Endothelial cell of umbilical vein (primary cell): ENCODE results near the gene DUS1L. TPM values are rescaled to one million over a fixed set of nuclear protein-coding genes. Genes with fewer than 3 reads are reported as not detected.

ENCODE experiments used
- BruUV-seq: library from RNA; stranded (reverse); fragments of 400-500 nt; replicated peaks from 2 replicates; lab custom pipeline; 2021; lab: Mats Ljungman, UMichigan
- CTCF ChIA-PET: fragments of 300-600, 350-600 bp; sonication (Branson Sonifier 250); formaldehyde crosslinking; loops from one replicate; lab custom pipeline; 2021; ENCODE audit warnings: antibody characterized with exemption, inconsistent platforms; lab: Charles Lee
- POLR2A ChIA-PET: fragments of 300-600, 350-600 bp; sonication (Branson Sonifier 250); formaldehyde crosslinking; loops from one replicate; lab custom pipeline; 2021; ENCODE audit warnings: antibody characterized with exemption, inconsistent platforms; lab: Charles Lee
- DNase-seq: peaks from one replicate; pipeline ENCODE4 v3.0.0-alpha.2; 2011; ENCODE audit warnings: low read depth, low spot score
- FAIRE-seq: peaks from 2 replicates; lab custom pipeline; 2011; peaks lifted over from hg19 to GRCh38; lab: Jason Lieb, UNC
- H2AFZ ChIP-seq: 2 replicates; pipeline ENCODE4 v1.6.0; 2012; ENCODE audit warnings: low read depth, low read length, control low read depth, inconsistent platforms
- H3K27ac ChIP-seq: 2 replicates; pipeline ENCODE4 v1.5.1; 2011; ENCODE audit warnings: low read depth, mild to moderate bottlenecking, control low read depth, low read length, moderate library complexity; ENCODE audit not compliant: insufficient read depth
- H3K27me3 ChIP-seq, 2 experiments: 2 replicates each; pipeline versions ENCODE4 v1.6.0 to v1.6.1; 2011; ENCODE audit warnings: low read length in 2 of 2, mixed read lengths in 1 of 2; ENCODE audit not compliant: control insufficient read depth in 2 of 2, insufficient read depth in 2 of 2
- H3K36me3 ChIP-seq, 2 experiments: 2 replicates in 1 of 2; 3 replicates in 1 of 2; pipeline ENCODE4 v1.5.1; 2011; ENCODE audit warnings: low read length in 2 of 2, mild to moderate bottlenecking in 1 of 2, moderate library complexity in 1 of 2; ENCODE audit not compliant: control insufficient read depth in 2 of 2, insufficient read depth in 2 of 2; ENCODE audit errors: extremely low read depth in 1 of 2
- H3K4me1 ChIP-seq: 3 replicates; pipeline ENCODE4 v1.5.1; 2011; ENCODE audit warnings: mild to moderate bottlenecking, low read length; ENCODE audit not compliant: control insufficient read depth, insufficient read depth; ENCODE audit errors: extremely low read depth
- H3K4me2 ChIP-seq: 2 replicates; pipeline ENCODE4 v1.6.1; 2011; ENCODE audit warnings: low read length, control low read depth, mixed read lengths; ENCODE audit not compliant: insufficient read depth
- H3K4me3 ChIP-seq, 3 experiments: fragments of 200-600 bp in 1 of 3; sonication (generic), shearing (Covaris generic) in 1 of 3; replicated peaks in 1 of 3; 2 replicates each; pipeline ENCODE4 v1.5.1; 2011 to 2016; ENCODE audit warnings: control low read depth in 3 of 3, low read length in 3 of 3, mild to moderate bottlenecking in 2 of 3, inconsistent platforms in 1 of 3, low read depth in 1 of 3, moderate library complexity in 1 of 3; ENCODE audit not compliant: insufficient read depth in 1 of 3
- H3K79me2 ChIP-seq: 2 replicates; pipeline ENCODE4 v1.6.0; 2012; ENCODE audit warnings: low read length, inconsistent platforms; ENCODE audit not compliant: control insufficient read depth, insufficient read depth
- H3K9ac ChIP-seq: replicated peaks from 2 replicates; pipeline ENCODE3; 2011; ENCODE audit warnings: low read length, control low read depth; ENCODE audit not compliant: insufficient read depth; ENCODE audit errors: extremely low read depth
- H3K9me1 ChIP-seq: replicated peaks from 3 replicates; pipeline ENCODE4 v1.6.0; 2011; ENCODE audit warnings: mild to moderate bottlenecking, low read length; ENCODE audit not compliant: control insufficient read depth, insufficient read depth; ENCODE audit errors: extremely low read depth
- H3K9me3 ChIP-seq: replicated peaks from 2 replicates; pipeline ENCODE4 v1.5.1; 2012; ENCODE audit warnings: low read length, inconsistent platforms; ENCODE audit not compliant: control insufficient read depth, insufficient read depth
- H4K20me1 ChIP-seq: replicated peaks from 2 replicates; pipeline ENCODE3; 2011; ENCODE audit warnings: mild to moderate bottlenecking, low read length; ENCODE audit not compliant: control insufficient read depth, insufficient read depth; ENCODE audit errors: extremely low read depth
- EZH2 ChIP-seq: IDR thresholded peaks from 2 replicates; pipeline ENCODE4 v1.6.1; 2012; ENCODE audit warnings: borderline replicate concordance, low read depth, mild to moderate bottlenecking, moderate library complexity, low read length, inconsistent platforms; ENCODE audit not compliant: severe bottlenecking
- GATA2 ChIP-seq: IDR thresholded peaks from 2 replicates; pipeline ENCODE4 v1.7.0; 2011; ENCODE audit warnings: low read depth, mild to moderate bottlenecking, moderate library complexity, mixed read lengths, low read length; ENCODE audit not compliant: insufficient read length, insufficient read depth
- JUN ChIP-seq: IDR thresholded peaks from 2 replicates; pipeline ENCODE4 v1.6.1; 2011; ENCODE audit warnings: borderline replicate concordance, low read depth; ENCODE audit not compliant: insufficient read length, insufficient read depth
- MYC ChIP-seq: IDR thresholded peaks from one replicate; pipeline ENCODE4 v1.6.1; 2011; ENCODE audit warnings: mild to moderate bottlenecking, low read depth, low read length
- POLR2A ChIP-seq: IDR thresholded peaks from 2 replicates; pipeline ENCODE4 v1.6.1; 2012; ENCODE audit warnings: low read depth, mild to moderate bottlenecking, control low read depth, low read length
- dilution Hi-C: fragments of 300-500 bp; cut with MboI; formaldehyde crosslinking; loops from one replicate; pipeline ENCODE4 v1.15.0; 2019; ENCODE audit warnings: low sequenced_read_pairs; ENCODE audit not compliant: extremely low pct_ligation_motif_present
- intact Hi-C: fragments of 100-400 bp; cut with micrococcal nuclease; formaldehyde crosslinking; loops from one replicate; pipeline ENCODE4 v1.10.0; 2022
- polyA plus RNA-seq, 4 experiments: library from polyadenylated mRNA; depleted of rRNA in 3 of 4; stranded (reverse) in 3 of 4; unstranded in 1 of 4; fragments of >200 nt; gene quantifications; 2 replicates each; pipeline versions ENCODE4 v1.2.1 to v1.2.3, GENCODE V29; 2011 to 2012; ENCODE audit warnings: missing spikeins in 1 of 4
- total RNA-seq: library from RNA; stranded (reverse); gene quantifications from 2 replicates; pipeline ENCODE4 v1.2.3, GENCODE V29; 2021
- TF ChIP-seq, protein P1 (sequence below): IDR thresholded peaks from 2 replicates; pipeline ENCODE4 v1.6.1; 2011; ENCODE audit not compliant: insufficient read depth, insufficient read length

DUS1L gene
- total and polyA plus RNA-seq, 2 donors (not counting 3 experiments of a cell fraction or from before 2014, with no cell fraction given) = 60.1 to 92.9 TPM

DNA sequence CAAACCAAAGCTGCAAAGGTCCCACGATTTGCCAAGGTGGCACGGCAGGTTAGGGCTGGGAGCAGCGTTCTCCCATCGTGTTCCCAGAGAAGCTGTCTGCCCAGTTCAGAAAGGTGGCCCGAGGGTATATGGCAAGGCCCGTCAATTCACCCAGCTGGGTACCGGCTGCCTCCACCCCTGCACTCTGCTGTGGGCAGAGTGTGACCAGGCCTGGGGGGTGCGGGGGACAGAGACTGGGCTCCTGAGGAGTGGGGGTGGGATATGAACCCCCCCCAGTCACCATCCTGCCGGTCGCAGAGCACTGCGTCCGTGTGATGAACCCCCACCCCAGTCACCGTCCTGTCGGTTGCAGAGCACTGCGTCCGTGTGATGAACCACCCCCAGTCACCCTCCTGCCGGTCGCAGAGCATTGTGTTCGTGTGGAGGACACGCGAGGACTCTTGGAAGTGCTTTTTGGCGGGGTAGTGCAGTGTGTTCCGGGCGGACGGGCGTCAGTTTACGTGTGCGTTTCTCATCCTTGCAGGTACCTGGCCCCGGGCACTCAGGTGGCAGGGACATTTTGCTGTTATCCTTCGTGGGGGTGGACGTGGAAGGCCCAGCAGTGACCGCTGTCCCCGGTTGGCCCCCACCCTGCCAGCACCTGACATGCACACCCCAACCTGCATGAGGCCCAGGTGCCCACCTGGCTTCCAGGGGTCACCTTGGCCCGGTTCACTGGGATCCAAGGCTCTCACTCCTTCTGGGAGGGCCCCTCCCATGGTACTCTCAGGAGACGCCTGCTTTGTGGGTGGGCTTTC lies 35.1 kb upstream of the DUS1L start:
- Histone ChIP-seq H3K27me3 (no peaks in the 10 kb centered on the region), H2AFZ (no peak overlapping the region), H3K36me3 (no peaks in the 10 kb centered on the region), H3K4me1 (peaks cover 20% of the 10 kb centered on the region), H3K27ac (no peak overlapping the region), H4K20me1 (no peaks in the 10 kb centered on the region), H3K9ac (no peak overlapping the region), H3K79me2 (peaks cover 24% of the 10 kb centered on the region), H3K9me1 (no peaks in the 10 kb centered on the region), H3K4me3 (no peak overlapping the region), H3K4me2 (no peak overlapping the region), H3K9me3 (no peaks in the 10 kb centered on the region)
- dilution Hi-C loops (no loop called here), intact Hi-C loops (no loop called here)
- POLR2A ChIA-PET = no interaction called here
- TF ChIP-seq, protein P1, sequence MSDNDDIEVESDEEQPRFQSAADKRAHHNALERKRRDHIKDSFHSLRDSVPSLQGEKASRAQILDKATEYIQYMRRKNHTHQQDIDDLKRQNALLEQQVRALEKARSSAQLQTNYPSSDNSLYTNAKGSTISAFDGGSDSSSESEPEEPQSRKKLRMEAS = no peak
- no peak for DNase-seq
- FAIRE-seq = no peak
- BruUV-seq = no TSS peak
- CTCF ChIA-PET = no interaction called here

DNA sequence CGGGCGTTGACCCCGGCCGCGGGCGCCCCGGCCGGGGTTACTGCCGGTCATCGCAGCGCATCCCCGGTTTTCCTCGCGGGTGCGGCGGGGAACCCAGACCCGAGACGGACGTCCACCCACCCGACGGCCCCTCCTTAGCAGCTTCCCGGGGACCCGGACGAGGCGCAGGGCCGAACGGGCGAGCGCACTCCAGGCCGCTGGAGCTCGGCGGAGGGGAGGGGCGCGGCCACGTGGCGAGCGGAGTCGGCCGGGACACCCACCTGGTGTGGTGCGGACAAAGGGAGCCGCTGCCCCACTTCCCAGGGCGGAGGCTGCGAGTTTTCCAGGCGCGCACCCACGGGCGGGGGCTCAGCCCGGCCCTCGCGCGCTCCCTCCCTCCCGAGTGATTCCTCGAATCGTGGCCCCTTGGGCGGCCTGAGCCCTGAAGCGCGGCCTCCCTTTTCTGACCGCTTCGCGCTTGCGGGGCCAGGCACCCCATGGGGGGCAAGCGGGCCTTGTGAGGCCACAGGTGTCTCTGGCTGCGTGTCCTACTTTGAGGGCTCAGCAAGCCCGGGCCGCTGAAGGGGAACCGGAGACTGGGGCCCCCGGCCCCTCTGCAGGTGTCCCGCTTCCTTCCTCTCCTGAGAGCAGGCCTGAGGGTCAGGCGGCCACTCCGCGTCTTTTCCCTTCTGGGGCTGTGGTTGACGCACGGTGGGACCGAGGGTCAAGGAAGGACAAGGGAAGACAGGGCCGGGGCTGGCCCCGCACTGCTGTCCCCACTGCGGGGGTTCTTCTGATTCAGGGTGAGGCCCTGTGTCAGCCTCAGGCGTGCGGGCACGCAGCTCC lies 33.5 kb upstream of the DUS1L start:
- DNase-seq = no peak
- dilution Hi-C loops (no loop called here), intact Hi-C loops (loop anchor here (2.0 to 5.0 kb wide), 5 partner anchors 56 to 128 kb away; partner anchors contain the start of genes ASPSCR1, CENPX, LRRC45 and RAC3)
- TF ChIP-seq POLR2A (peak; percentile 18), EZH2 (no peak), GATA2 (no peak), JUN (no peak), MYC (peak; percentile 81)
- TF ChIP-seq, protein P1 = peak; percentile 60
- FAIRE-seq = no peak
- no peaks in the 10 kb centered on the region for H3K9me3 ChIP-seq
- CTCF ChIA-PET = interaction anchor here (1.3 to 1.8 kb wide), 3 partner anchors 13 to 68 kb away, joined by 4 to 15 read pairs (median 6); partner anchors contain the start of genes DCXR and RAC3
- POLR2A ChIA-PET = interaction anchor here (0.6 to 2.2 kb wide), 4 partner anchors 8 to 34 kb away, joined by 3 to 10 read pairs (median 6); partner anchors contain the start of gene DUS1L
- H2AFZ ChIP-seq = peak overlapping the region; percentile 75
- H3K4me2 ChIP-seq = peak overlapping the region; percentile 61
- peak overlapping the region; percentile 65 for H3K9ac ChIP-seq
- H4K20me1 ChIP-seq = no peaks in the 10 kb centered on the region
- H3K79me2 ChIP-seq = peaks cover 36% of the 10 kb centered on the region
- no peaks in the 10 kb centered on the region for H3K9me1 ChIP-seq
- no peaks in the 10 kb centered on the region for H3K27me3 ChIP-seq
- peak overlapping the region; percentile 76 for H3K27ac ChIP-seq
- H3K4me1 ChIP-seq = peaks cover 20% of the 10 kb centered on the region
- peak overlapping the region in 2 of 3 experiments; percentile 35 to 61 for H3K4me3 ChIP-seq
- H3K36me3 ChIP-seq = peaks cover 7 to 8% of the 10 kb centered on the region in 2 experiments
- BruUV-seq = TSS peak; percentile 64
